GM18867 (cell line): ENCODE measurements around the gene CAMSAP1.

Experiments
- ATAC-seq: cut with Tn5 transposase; IDR thresholded peaks from one replicate; pipeline ENCODE4 v1.9.1; 2021; ENCODE audit warnings: mild to moderate bottlenecking, moderate library complexity; ENCODE audit not compliant: unreplicated experiment

CAMSAP1 gene

GRCh38 chr9:135848341-135849047, 58.9 kb downstream of the CAMSAP1 start:
- ATAC-seq = no peak

DNA sequence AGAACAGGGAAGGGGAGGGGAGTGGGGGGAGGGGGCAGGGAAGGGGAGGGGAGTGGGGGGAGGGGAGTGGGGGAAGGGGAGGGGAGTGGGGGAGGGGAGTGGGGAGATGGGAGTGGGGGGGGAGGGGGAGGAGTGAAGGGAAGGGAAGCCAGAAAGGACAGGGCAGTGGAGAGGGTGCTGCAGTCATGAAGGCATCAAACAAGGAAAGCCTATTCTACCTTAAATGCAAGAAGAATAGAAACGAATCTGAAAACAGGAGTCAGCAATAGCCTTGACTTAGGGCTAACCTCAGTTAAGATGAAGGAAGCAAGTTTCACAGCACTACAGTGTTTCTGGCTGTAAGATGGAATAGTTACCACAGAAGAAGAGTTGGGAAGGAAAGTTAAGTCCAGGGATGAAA, 59.5 kb downstream of the CAMSAP1 start:
- ATAC-seq = no peak

DNA sequence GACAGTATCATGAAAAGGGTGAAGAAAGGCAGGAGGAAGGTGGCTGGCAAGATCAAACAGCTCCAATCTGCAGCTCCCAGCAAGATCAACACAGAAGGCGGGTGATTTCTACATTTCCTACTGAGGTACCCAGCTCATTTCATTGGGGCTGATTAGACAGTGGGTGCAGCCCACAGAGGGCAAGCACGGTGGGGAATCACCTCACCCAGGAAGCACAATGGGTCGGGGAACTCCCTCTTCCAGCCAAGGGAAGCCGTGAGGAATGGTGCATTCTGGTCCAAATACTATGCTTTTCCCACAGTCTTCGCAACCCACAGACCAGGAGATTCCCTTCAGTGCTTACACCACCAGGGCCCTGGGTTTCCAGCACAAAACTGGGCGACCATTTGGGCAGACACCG, 66.8 kb downstream of the CAMSAP1 start:
- ATAC-seq = no peak

GRCh38 chr9:135840107-135840506, 67.2 kb downstream of the CAMSAP1 start:
- ATAC-seq = no peak

DNA sequence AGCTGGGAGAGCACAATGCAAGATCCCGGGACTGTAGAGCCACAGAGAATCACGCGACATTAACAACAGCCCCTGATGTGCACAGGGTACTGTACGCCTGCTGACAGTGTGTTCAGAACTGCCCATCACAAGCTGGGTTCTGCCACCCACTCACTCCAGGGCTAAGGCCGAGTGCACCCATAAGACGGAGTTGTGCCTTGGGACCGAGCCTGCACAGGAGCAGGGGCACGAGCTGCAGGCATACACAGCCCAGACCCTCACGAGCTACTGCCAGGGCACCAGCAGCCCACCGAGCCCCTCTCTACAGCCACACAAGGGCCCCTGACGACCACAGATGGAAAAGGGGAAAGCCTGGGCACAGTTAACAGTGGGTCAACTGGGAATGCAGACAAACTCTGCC, 67.8 kb downstream of the CAMSAP1 start:
- ATAC-seq = no peak

- ATAC-seq = no peak
Measured at GRCh38 chr9:135835131-135835530, 72.2 kb downstream of the CAMSAP1 start.

DNA sequence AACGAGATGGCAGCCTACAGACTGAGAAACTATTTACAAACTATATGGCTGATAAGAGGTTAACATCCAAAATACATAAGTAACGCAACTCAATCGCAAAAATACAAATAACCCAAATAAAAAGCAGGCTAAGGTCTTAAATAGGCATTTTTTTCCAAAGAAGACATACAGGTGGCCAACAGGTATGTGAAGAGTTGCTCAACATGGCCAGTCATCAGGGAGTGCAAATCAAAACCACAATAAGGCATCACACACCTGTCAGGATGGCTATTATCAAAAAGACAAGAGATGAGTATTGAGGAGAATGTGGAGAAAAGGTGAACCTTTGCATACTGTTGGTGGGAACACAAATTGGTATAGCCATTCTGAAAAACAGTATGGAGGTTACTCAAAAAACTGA, 73.5 kb downstream of the CAMSAP1 start:
- no peak for ATAC-seq

- no peak for ATAC-seq
Measured at GRCh38 chr9:135830496-135830895, 76.8 kb downstream of the CAMSAP1 start.

- ATAC-seq = no peak
Measured at GRCh38 chr9:135828656-135829055, 78.7 kb downstream of the CAMSAP1 start.

- no peak for ATAC-seq
Measured at GRCh38 chr9:135827866-135828580, 79.3 kb downstream of the CAMSAP1 start.

- no peak for ATAC-seq
Measured at GRCh38 chr9:135827301-135827700, 80.0 kb downstream of the CAMSAP1 start.

DNA sequence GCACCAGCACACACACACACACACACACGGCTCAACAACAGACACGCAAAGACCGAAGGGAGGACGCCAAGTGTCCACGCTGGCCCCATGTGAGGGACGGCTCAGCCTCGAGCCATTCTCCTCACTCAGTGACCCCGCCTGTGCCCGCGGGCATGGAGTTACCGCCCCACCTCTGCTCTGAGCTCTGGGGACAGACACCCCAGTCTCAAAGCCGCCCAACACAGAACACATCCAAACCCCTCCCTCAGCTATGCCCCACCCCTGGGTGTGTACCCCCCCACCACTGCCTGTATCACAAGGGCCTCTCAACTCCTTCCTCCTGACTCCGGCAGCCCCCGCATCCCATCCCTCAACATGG, 81.2 kb downstream of the CAMSAP1 start:
- no peak for ATAC-seq

- no peak for ATAC-seq
Measured at GRCh38 chr9:135825435-135826187, 81.7 kb downstream of the CAMSAP1 start.

GRCh38 chr9:135823036-135823435, 84.3 kb downstream of the CAMSAP1 start:
- no peak for ATAC-seq

DNA sequence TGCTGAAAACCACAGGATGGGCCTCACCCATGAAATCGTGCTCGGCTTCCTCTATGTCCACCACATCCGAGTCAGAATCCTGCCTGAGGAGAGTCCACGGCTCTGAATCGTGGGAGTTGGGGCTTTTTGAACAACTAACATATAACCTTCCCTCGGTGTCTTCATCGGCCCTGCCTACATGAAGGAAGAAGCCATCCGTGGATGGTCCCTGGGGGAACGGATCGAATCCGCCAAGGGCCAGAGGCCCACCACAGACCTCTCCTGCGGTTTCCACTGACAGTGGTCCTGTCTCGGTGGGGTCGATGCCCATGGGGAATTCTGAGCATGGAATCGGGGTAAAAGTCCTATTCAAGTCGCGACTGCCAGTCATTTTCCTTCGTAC, 85.0 kb downstream of the CAMSAP1 start:
- no peak for ATAC-seq

DNA sequence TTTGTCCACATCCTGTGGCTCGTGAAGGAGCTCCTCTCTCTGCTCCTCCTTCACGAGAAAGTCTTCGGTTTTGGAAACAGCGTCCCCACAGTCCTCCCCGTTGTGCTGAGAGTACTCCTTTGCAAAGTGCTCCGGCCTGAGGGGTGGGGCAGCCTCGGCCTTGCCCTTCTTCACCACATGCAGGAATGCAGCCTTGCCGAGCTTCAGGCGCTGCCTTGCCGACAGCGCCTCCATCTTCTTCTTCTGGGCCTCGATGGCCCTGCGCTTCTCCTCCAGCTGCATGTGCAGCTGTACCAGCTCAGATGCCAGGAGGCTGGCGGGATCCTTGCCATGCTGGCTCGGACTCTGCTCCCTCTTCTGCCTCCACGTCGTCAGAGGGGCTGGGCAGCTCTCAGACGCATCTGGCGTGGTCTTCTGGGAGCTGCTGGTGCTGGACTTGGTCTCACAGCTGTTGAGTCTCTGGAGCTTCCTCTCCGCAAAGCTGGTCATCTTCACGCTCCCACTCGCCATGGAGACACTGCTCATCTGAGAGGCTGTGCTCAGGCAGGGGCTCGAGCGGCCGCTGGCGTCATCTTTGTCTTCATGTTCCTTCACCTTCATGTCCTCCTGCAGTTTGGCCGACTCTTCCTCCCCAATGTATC, 85.5 kb downstream of the CAMSAP1 start:
- no peak for ATAC-seq

DNA sequence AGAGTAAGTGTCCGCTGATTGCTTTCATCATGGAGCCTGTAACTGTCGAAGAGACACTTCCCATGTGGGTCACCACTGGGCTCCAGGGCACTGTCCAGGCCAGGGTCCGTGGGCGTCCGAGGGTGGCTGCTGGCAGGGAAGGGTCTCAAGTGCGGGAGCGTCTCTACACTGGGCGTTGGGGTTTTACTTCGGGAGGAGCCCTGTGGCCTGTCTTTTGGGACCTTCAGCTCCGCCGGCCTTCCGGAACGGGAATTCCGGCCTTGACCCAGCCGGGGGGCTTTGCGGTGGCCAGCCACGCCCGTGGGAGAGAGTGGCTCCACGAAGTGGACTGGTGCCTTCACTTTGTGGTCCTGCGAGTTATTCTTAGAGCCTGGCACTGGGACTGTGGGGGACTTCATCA, 86.2 kb downstream of the CAMSAP1 start:
- ATAC-seq = no peak

GRCh38 chr9:135820661-135821060, 86.7 kb downstream of the CAMSAP1 start:
- ATAC-seq = no peak

- no peak for ATAC-seq
Measured at GRCh38 chr9:135819905-135820304, 87.4 kb downstream of the CAMSAP1 start.

- no peak for ATAC-seq
Measured at GRCh38 chr9:135818718-135819475, 88.4 kb downstream of the CAMSAP1 start.
